Frontal cortex (tissue), 4 donors: ENCODE data around the gene ZFAND2B. TPM values are rescaled to one million over a fixed set of nuclear protein-coding genes. Genes with fewer than 3 reads are reported as not detected.
"Not testable (repeated sequence)": the region's sequence is repeated elsewhere in the genome, so short reads cannot be mapped to it uniquely, and the experiment has no call there.

Experiments used
- DNase-seq, 2 donors: peaks; one replicate each; pipeline ENCODE4 v3.0.0; 2012; ENCODE audit warnings: low spot score in 2 of 2
- FAIRE-seq: peaks from 2 replicates; lab custom pipeline; 2012; peaks lifted over from hg19 to GRCh38; lab: Jason Lieb, UNC
- total RNA-seq: library from RNA; depleted of rRNA; stranded (reverse); fragments of >200 nt; gene quantifications from one replicate; pipeline ENCODE4 v1.2.3, GENCODE V29; 2014
- donor health status: control.
- donor health status: control.
- donor health status: control.

The ZFAND2B gene
- total RNA-seq, 1 donor from 2014 or later: 10.2 TPM

- no peak for FAIRE-seq
- no peak for DNase-seq
Measured at GRCh38 chr2:219247678-219248642, 41.4 kb downstream of the ZFAND2B start.

- DNase-seq (no peak), FAIRE-seq (no peak)
Measured at GRCh38 chr2:219248845-219249202, 42.2 kb downstream of the ZFAND2B start.

- no peak for DNase-seq
Measured at GRCh38 chr2:219249203-219249980, 42.8 kb downstream of the ZFAND2B start.

GRCh38 chr2:219250049-219250781, 43.6 kb downstream of the ZFAND2B start:
- DNase-seq (no peak), FAIRE-seq (no peak)

More at GRCh38 chr2:219249203-219249980, 42.8 kb downstream of the ZFAND2B start:
- FAIRE-seq: no peak

- FAIRE-seq: no peak
- DNase-seq: no peak
Measured at GRCh38 chr2:219251656-219252055, 45.1 kb downstream of the ZFAND2B start.

GRCh38 chr2:219252084-219252483, 45.5 kb downstream of the ZFAND2B start:
- no peak for DNase-seq
- no peak for FAIRE-seq

- DNase-seq: no peak
- FAIRE-seq: no peak
Measured at GRCh38 chr2:219252570-219252899, 46.0 kb downstream of the ZFAND2B start.

- DNase-seq (peak; percentile 34 to 40), FAIRE-seq (no peak)
Measured at GRCh38 chr2:219252900-219253752, 46.5 kb downstream of the ZFAND2B start, which contains the start of gene TUBA4B. TUBA4B (plus strand) TSS chr2:219253243; CDS start chr2:219253408, 165 bp downstream.

GRCh38 chr2:219253753-219254589, 47.4 kb downstream of the ZFAND2B start, which contains the start of gene TUBA4A:
TUBA4A (minus strand) TSS chr2:219253918; CDS start chr2:219253858, 60 bp downstream.
- FAIRE-seq (no peak), DNase-seq (peak; percentile 90 to 97)

GRCh38 chr2:219254590-219255201, 48.1 kb downstream of the ZFAND2B start:
- FAIRE-seq (no peak), DNase-seq (no peak)

- DNase-seq, FAIRE-seq: not testable (repeated sequence)
Measured at GRCh38 chr2:219258942-219259341, 52.4 kb downstream of the ZFAND2B start.

Other genes with a start within 250 kb of the ZFAND2B start
- 5.3 TPM for gene CDK5R2, start 247.1 kb upstream of the ZFAND2B start, total RNA-seq
- gene FEV, start 221.6 kb upstream of the ZFAND2B start, total RNA-seq: not detected
- not detected for gene CRYBA2, start 213.4 kb upstream of the ZFAND2B start, total RNA-seq
- gene CFAP65, start 165.3 kb upstream of the ZFAND2B start, total RNA-seq: 0.82 TPM
- 0.41 TPM for gene IHH, start 145.9 kb upstream of the ZFAND2B start, total RNA-seq
- gene NHEJ1, start 46.0 kb upstream of the ZFAND2B start, total RNA-seq: 8.6 TPM
- gene SLC23A3, start 36.8 kb upstream of the ZFAND2B start, total RNA-seq: under 0.01 TPM
- gene CNPPD1, start 29.9 kb upstream of the ZFAND2B start, total RNA-seq: 32.2 TPM
- gene RETREG2, start 28.5 kb upstream of the ZFAND2B start, total RNA-seq: 73.4 TPM
- 28.1 TPM for gene ABCB6, start 12.2 kb downstream of the ZFAND2B start, total RNA-seq
- gene ATG9A, start 22.9 kb downstream of the ZFAND2B start, total RNA-seq: 19.6 TPM
- gene ANKZF1, start 23.0 kb downstream of the ZFAND2B start, total RNA-seq: 34.2 TPM
- 4.9 TPM for gene GLB1L, start 38.7 kb downstream of the ZFAND2B start, total RNA-seq
- 12.2 TPM for gene STK16, start 38.7 kb downstream of the ZFAND2B start, total RNA-seq
- gene TUBA4B, start 46.5 kb downstream of the ZFAND2B start, total RNA-seq: not detected
- gene TUBA4A, start 47.1 kb downstream of the ZFAND2B start, total RNA-seq: 2.0 TPM
- 46.1 TPM for gene DNAJB2, start 72.6 kb downstream of the ZFAND2B start, total RNA-seq
- 24.5 TPM for gene PTPRN, start 102.6 kb downstream of the ZFAND2B start, total RNA-seq
- 0.82 TPM for gene RESP18, start 126.0 kb downstream of the ZFAND2B start, total RNA-seq
- 13.9 TPM for gene DNPEP, start 181.1 kb downstream of the ZFAND2B start, total RNA-seq
- gene DES, start 211.6 kb downstream of the ZFAND2B start, total RNA-seq: 0.41 TPM
- gene SPEG, start 228.1 kb downstream of the ZFAND2B start, total RNA-seq: 13.0 TPM